HG02642 (cell line): Measurements from ENCODE around the gene COA5.

Experiments
- ATAC-seq: cut with Tn5 transposase; IDR thresholded peaks from one replicate; pipeline ENCODE4 v1.9.1; 2021; ENCODE audit warnings: mild to moderate bottlenecking; ENCODE audit not compliant: unreplicated experiment, poor library complexity

Gene COA5

DNA sequence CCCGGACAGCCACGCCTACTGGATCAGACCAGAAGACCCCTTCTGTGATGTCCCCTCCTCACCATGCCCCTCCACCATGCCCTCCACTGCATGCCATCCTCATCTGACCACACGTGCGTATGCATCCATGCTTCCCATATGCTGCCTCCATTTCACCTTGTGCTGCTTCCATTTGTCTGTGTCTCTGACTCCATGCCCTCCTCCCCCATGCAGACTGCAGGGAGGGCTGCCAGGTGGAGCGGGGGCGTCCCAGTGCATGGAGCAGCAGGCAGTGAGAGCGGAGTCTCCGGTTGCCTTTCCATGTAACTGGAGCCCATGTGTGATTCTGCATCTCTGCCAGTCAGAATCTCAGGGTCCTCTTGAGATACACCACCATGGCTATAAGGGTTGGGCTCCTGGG is 52.6 kb downstream of the COA5 start:
- no peak for ATAC-seq

DNA sequence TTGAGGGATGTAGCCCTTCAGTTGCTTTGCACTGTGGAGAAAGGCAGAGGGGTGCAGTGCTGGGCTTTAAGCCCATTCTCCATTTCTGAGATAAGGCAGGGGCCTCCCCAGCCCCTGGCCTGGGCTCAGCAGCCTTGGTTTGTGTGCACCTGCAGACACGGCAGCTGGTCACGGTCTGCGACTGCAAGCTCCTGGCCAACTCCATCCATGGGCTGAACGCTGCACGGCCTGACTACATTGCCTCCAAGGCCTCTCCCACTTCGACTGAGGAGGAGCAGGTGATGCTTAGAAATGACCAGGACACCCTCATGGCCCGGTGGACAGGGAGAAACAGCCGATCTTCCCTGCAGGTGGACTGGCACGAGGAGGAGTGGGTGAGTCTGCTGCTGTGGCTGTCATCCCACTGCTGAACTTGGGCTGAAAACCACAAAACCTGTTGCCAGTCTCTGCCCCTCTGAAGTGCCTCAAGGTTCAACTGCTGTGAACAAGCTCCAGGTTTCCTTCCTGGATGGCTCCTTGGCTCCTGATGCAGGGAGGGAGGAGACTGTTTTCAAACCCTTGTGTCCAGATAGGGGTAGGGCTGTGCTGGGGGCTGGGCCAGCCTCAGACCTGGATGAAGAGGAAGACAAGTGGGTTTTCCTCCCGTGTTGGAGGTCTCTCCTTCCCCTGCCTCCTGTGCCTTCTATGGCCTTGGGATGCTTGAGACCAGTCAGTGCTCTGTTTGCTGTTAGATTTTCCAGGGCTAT is 54.0 kb downstream of the COA5 start:
- no peak for ATAC-seq

DNA sequence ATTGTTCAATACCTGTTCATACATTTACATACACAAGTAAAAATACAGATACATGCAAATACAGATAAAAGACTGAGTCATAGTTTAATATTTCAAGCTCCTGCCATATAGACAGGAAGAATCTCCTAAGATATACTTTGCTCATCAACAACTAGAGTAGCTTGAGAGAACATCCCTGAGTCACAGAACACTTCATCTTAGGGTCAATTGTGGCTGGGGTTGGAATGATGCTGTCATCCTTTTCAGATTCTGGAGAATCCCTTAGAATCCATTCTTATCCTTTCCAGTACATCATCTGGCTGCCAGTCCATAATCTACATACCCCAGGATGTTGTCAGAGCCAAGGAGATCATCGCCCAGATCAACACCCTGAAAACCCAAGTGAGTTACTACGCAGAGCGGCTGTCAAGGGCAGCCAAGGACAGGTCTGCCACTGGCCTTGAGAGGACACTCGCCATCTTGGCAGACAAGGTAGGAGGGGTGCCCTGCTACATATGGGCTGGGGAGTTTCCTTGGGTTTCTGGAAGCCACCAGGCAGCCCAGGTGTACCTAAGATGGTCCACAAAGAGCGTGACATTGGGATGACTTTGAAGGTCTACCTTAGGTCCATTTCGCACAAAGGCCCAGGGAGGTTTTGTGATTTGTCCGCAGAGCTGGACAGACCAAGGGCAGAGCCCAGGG is 55.7 kb downstream of the COA5 start:
- ATAC-seq, result no peak

DNA sequence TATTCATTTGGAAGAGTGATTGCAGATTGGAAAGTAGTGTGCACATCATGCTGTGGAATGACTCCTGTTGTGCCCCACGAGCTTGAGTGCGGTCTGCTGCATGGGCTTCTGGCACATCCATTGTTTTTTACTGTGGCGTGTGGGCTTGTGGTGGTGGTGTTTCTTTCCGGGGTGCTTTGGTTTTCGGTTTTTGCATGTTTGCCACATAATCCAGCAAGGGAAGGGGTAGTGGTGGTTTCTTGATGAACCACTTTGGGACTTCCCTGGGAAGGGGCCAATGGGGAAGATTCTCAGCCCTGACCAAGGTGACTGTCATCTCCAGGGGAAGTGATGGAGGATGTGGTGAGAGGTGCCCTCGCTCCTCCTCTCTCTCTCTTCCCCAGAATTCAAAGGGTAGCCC is 57.0 kb downstream of the COA5 start:
- ATAC-seq, result no peak

DNA sequence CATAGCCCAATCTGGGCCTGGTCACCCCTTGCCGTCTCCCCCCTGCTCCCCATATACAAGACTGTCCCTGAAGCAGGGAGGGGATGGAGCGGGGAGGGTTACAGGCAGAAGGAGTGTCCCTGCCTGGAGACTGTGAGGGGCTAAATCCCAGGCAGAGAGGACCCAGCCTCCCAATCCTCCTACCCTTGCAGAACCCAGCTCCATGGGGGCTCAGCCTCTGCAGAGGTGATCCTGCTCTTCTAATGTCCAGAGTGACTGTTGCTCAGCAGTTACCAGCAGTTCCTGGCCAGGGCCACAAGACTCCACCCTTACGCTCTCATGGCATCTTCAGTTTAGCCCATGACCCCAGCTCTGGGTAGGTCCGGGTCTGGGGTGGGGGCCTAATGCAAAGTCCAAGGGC is 58.1 kb downstream of the COA5 start:
- ATAC-seq, result no peak
